Pancreas (tissue), 10 donors: ENCODE data around the gene USF2. TPM values are rescaled to one million over a fixed set of nuclear protein-coding genes. Genes with fewer than 3 reads are reported as not detected.

ENCODE experiments used
- ATAC-seq, 4 donors: fragments of 200-7000 bp; cut with Tn5 transposase; one replicate each; pipeline versions ENCODE4 v1.8.0 to v1.9.1; 2020; ENCODE audit warnings: mild to moderate bottlenecking in 4 of 4, moderate library complexity in 4 of 4
- DNase-seq, 6 donors: peaks; one replicate each; pipeline ENCODE4 v3.0.0-alpha.2; 2020
- FAIRE-seq: peaks from 2 replicates; lab custom pipeline; 2012; peaks lifted over from hg19 to GRCh38; lab: Jason Lieb, UNC
- H3K27ac ChIP-seq, 4 donors: fragments of 200-600 bp; sonication (generic); 1 replicate in 3 of 4; 2 replicates in 1 of 4; pipeline versions ENCODE4 v1.5.0 to v1.8.0; 2020
- H3K27me3 ChIP-seq, 4 donors: fragments of 200-600 bp; one replicate each; pipeline ENCODE4 v1.8.0; 2021
- H3K36me3 ChIP-seq, 3 donors: fragments of 200-600 bp; sonication (generic) in 1 of 3; one replicate each; pipeline versions ENCODE4 v1.5.0 to v1.8.0; 2020 to 2021
- H3K4me1 ChIP-seq, 3 donors: fragments of 200-600 bp; one replicate each; pipeline ENCODE4 v1.8.0; 2021
- H3K4me3 ChIP-seq, 4 donors: fragments of 200-600 bp; sonication (generic) in 2 of 4; one replicate each; pipeline versions ENCODE4 v1.5.0 to v1.8.0; 2020 to 2021
- H3K9me3 ChIP-seq, 4 donors: fragments of 200-600 bp; one replicate each; pipeline ENCODE4 v1.8.0; 2021
- WGBS, 2 donors: extraction: QIAGEN DNeasy Blood & Tissue Kit; methylation state at CpG; one replicate each; pipeline ENCODE4 v1.1.7; 2013; 5-methylcytosine and 5-hydroxymethylcytosine counted together
- intact Hi-C, 3 donors: fragments of 100-400 bp; cut with DNase I; formaldehyde crosslinking; loops; one replicate each; pipeline versions ENCODE4 v1.11.1 to v1.14.2; 2022
- polyA plus RNA-seq, 2 donors: library from polyadenylated mRNA; stranded (reverse); fragments of 200-250 nt; gene quantifications; one replicate each; pipeline ENCODE4 v1.2.3, GENCODE V29; 2013
- total RNA-seq, 6 donors: library from RNA; stranded (reverse); fragmentation: NEBNext Ultra II Directional in 4 of 6; extraction: Animal tissue kit (Norgen Biotek cat#: 25700) in 4 of 6; gene quantifications; one replicate each; pipeline versions ENCODE4 v1.2.1 to v1.2.4, GENCODE V29; 2021 to 2023
- TF ChIP-seq, protein P1 (sequence below), 4 donors: fragments of 200-600 bp; sonication (generic) in 3 of 4; IDR thresholded peaks; one replicate each; pipeline versions ENCODE4 v1.5.0 to v1.8.0; 2021; ENCODE audit warnings: antibody characterized with exemption in 4 of 4
- donor health status: healthy with polysubstance abuse.
- donor health status: DM: no; HTN: no; CAD: no; lungs with moderate emphysema.
- donor health status: DM: no; HTN: no; CAD: no.
- donor health status: control.
- donor health status: control.
- donor health status: Bipolar disorder and iron deficiency.
- donor health status: DM: yes; HTN: yes; CAD: no.
- donor health status: DM: no; HTN: no; CAD: no.
- donor health status: DM: no; HTN: no; CAD: no.
- donor health status: DM: yes; HTN: yes; CAD: no.

Gene USF2
- total and polyA plus RNA-seq, 8 donors: 46.4 to 112 (median 60.6) TPM

DNA sequence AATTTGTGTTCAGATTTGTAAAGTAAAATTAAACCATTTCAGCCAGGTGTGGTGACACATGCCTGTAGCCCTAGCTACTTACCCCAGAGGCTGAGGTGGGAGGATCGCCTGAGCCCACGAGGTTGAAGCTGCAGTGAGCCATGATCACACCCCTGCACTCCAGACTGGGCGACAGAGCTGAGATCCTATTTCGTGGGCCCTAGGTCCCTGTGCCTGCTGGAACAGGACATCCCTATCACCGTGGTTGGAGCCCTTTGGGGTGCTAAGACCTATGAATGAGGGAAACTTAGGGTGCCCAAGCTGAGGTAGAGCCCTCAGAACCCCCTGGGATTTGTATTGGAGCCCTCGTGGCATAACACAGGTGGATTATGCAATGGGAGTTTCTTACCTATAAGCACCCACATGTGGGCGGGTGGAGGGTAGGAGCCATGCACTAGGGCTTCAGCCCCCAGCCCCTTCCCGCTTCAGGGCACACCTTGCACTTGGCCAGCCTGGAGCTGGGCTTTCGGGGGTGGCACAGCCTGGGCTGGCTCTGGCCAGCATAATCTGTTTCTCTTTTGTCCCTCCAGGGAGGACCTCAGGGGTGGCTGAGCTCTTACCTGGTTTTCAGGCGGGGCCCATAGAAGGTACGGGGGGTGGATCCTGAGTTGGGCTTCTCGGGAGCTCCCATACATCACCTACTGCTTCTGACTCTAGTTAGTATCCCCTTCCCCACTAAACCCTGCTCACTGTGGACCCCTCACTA lies 7.2 kb upstream of the USF2 start:
- ATAC-seq: no peak
- intact Hi-C loops: no loop called here
- no peak overlapping the region for H3K27ac ChIP-seq
- peak in 5 of 6 donors; percentile 12 to 43 (median 25) for DNase-seq
- no peak overlapping the region for H3K4me3 ChIP-seq
- TF ChIP-seq, protein P1, sequence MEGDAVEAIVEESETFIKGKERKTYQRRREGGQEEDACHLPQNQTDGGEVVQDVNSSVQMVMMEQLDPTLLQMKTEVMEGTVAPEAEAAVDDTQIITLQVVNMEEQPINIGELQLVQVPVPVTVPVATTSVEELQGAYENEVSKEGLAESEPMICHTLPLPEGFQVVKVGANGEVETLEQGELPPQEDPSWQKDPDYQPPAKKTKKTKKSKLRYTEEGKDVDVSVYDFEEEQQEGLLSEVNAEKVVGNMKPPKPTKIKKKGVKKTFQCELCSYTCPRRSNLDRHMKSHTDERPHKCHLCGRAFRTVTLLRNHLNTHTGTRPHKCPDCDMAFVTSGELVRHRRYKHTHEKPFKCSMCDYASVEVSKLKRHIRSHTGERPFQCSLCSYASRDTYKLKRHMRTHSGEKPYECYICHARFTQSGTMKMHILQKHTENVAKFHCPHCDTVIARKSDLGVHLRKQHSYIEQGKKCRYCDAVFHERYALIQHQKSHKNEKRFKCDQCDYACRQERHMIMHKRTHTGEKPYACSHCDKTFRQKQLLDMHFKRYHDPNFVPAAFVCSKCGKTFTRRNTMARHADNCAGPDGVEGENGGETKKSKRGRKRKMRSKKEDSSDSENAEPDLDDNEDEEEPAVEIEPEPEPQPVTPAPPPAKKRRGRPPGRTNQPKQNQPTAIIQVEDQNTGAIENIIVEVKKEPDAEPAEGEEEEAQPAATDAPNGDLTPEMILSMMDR (IDR thresholded peaks at IDR 0.05): no peak
- peaks cover 0 to 10% (median 0%) of the 10 kb centered on the region in 3 donors for H3K36me3 ChIP-seq
- FAIRE-seq: no peak
- no peaks in the 10 kb centered on the region for H3K9me3 ChIP-seq
- H3K4me1 ChIP-seq: peaks cover 6 to 10% (median 8%) of the 10 kb centered on the region in 3 donors
- no peaks in the 10 kb centered on the region for H3K27me3 ChIP-seq
- 79 to 86% methylated on average over 12 of the region's 12 CpGs for WGBS, 2 donors

DNA sequence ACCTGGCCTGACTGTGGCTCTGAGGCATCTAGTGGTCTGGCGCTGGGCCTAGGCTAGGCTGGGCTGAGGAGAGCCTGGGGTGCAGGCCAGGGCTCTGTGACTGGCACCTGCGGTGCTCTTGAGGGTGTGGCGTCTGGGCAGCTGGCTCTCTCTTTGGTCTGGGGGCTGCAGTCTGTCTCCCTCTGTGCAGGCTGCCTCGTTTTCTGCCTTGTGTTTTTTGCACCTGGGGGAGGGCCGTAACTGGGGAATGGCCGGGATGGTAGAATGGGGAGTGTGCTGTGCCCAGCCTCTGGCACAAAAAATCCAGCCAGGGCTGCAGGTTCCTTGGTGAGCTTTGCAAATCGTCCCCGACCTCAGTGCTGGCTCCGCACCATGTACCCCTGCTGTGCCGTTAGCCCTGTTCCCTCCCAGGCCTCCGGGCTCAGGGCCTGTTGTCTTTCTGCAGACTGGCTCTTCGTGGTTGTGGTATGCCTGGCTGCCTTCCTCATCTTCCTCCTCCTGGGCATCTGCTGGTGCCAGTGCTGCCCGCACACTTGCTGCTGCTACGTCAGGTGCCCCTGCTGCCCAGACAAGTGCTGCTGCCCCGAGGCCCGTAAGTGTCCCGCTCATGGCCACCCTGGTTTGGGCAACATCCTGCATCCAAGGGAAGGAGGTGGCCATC lies 6.5 kb upstream of the USF2 start:
- TF ChIP-seq, protein P1 (IDR thresholded peaks at IDR 0.05): no peak
- no peaks in the 10 kb centered on the region for H3K9me3 ChIP-seq
- H3K4me3 ChIP-seq: no peak overlapping the region
- DNase-seq: peak in 5 of 6 donors; percentile 15 to 67 (median 38)
- H3K27me3 ChIP-seq: no peaks in the 10 kb centered on the region
- peaks cover 0 to 10% (median 0%) of the 10 kb centered on the region in 3 donors for H3K36me3 ChIP-seq
- no peak for ATAC-seq
- 82 to 84% methylated on average over 17 of the region's 17 CpGs for WGBS, 2 donors
- FAIRE-seq: no peak
- H3K4me1 ChIP-seq: peaks cover 6 to 12% (median 10%) of the 10 kb centered on the region in 3 donors
- intact Hi-C loops: no loop called here
- H3K27ac ChIP-seq: no peak overlapping the region

DNA sequence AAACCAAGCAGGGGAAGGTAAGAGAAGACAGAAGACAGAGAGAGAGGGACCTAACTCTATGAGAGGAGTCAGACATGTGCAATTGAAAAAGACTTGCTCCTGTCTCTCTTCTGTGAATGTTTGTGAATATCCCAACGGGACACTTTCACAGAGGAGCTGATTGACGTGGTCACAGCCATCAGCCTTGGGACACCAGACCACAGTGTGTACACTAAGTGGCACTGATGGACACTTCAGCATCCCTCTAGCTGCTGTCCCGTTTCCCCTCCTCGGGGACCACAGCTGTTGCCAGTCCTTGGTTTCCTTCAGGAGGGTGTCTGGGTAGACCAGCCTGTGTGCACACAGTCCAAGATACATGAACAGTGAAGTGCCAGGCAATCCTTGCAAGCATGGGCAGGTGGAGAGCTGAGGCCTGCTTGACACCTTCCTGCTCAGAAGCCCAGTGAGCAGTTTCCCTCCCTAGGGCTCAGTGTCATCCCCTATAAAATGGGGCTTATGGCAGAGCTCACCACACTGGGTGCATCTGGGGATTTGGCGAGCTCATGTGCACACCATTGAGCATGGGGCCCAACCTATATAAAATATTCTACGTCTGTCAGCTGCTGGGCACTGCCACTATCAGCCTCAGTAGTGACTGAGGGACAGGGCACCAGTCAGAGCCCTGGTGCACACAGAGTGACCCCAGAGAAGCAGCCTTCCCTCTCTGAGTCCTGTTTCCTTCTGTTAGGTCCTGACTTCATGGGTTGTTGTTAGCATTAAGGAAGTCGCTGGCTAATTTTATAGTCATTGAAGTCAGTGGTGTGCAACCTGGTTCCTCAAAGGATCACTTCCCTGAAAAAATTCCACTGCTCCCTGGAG lies 4.3 kb upstream of the USF2 start:
- H3K27ac ChIP-seq: peak overlapping the region in 1 of 4 donors; percentile 19
- H3K36me3 ChIP-seq: peaks cover 0 to 10% (median 0%) of the 10 kb centered on the region in 3 donors
- intact Hi-C loops: loop anchor here in 1 of 3 donors (5.0 kb wide), 1 partner anchor 112 kb away; the partner anchor contains the start of gene FXYD5
- TF ChIP-seq, protein P1 (IDR thresholded peaks at IDR 0.05): no peak
- H3K4me3 ChIP-seq: no peak overlapping the region
- no peak for FAIRE-seq
- no peaks in the 10 kb centered on the region for H3K27me3 ChIP-seq
- ATAC-seq: no peak
- 80 to 85% methylated on average over 7 of the region's 7 CpGs for WGBS, 2 donors
- peaks cover 6 to 12% (median 10%) of the 10 kb centered on the region in 3 donors for H3K4me1 ChIP-seq
- DNase-seq: peak in 5 of 6 donors; percentile 13 to 45 (median 17)
- H3K9me3 ChIP-seq: no peaks in the 10 kb centered on the region

DNA sequence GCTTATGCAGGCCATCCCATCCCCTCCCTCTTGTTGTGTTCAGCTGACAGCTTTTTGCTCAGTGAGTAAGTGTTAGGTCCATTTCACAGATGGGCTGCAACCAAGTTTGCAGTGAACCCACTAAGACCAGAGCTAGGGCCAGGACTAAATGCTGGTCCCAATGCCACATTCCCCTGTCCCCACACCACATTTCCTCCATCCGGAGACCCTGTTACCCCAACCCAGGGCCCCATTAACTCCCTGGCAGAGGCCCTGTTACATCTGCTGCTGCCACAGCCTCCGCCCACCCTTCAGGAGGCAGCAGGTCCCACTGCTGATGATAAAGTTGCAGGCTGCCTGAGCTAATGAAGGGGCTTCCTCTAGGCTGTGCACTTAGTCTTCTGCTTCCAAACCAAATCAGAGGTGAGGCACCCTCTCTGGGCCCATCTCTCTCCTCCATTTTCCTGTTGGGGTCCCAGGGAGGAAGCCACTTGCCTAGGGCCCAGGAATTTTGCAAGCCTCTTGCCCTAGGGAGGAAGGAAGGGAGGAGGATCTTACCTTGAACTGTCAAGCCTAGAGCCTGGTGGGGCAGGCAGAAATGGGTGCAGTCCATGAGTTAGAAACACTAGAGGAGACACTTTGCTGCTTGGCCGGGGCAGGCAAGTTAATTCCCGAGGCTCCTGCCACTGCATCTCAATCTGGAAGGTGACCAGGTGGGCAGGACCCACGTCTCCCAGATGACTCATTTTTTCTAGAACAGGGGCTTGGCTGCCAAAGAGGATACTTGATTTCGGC lies 3.4 kb upstream of the USF2 start:
- DNase-seq: peak; percentile 50 to 68 (median 58)

More for the DNA sequence above, 3.4 kb upstream of the USF2 start:
- ATAC-seq (peak in 2 of 4 donors; percentile 4), FAIRE-seq (no peak)
- Histone ChIP-seq H3K27ac (peak overlapping the region in 3 of 4 donors; percentile 1 to 84 (median 17)), H3K4me1 (peaks cover 12 to 16% (median 15%) of the 10 kb centered on the region in 3 donors), H3K9me3 (no peaks in the 10 kb centered on the region), H3K4me3 (no peak overlapping the region), H3K27me3 (no peaks in the 10 kb centered on the region), H3K36me3 (peaks cover 0 to 7% (median 0%) of the 10 kb centered on the region in 3 donors)
- TF ChIP-seq, protein P1 (IDR thresholded peaks at IDR 0.05): no peak
- intact Hi-C loops: loop anchor here in 1 of 3 donors (5.0 kb wide), 1 partner anchor 113 kb away; the partner anchor contains the start of gene FXYD5
- 36 to 42% methylated on average over 6 of the region's 6 CpGs for WGBS, 2 donors
